T-helper 1 cell treated with Interleukin-12 subunit alpha and Interleukin-12 subunit beta and Interleukin-4 antibody, amounts not matched to agents 30 ng/mL and 1 ng/mL, for 36 hours (primary cell): ENCODE results near the gene RPL31. TPM values are rescaled to one million over a fixed set of nuclear protein-coding genes. Genes with fewer than 3 reads are reported as not detected.

ENCODE experiments used
- intact Hi-C: fragments of 100-400 bp; cut with micrococcal nuclease; formaldehyde crosslinking; loops from one replicate; pipeline ENCODE4 v1.15.1; 2024
- total RNA-seq: library from RNA; stranded (reverse); gene quantifications from 2 replicates; pipeline ENCODE4 v1.2.3, GENCODE V29; 2022

Gene RPL31
- total RNA-seq = 914 and 930 TPM in 2 replicates

DNA sequence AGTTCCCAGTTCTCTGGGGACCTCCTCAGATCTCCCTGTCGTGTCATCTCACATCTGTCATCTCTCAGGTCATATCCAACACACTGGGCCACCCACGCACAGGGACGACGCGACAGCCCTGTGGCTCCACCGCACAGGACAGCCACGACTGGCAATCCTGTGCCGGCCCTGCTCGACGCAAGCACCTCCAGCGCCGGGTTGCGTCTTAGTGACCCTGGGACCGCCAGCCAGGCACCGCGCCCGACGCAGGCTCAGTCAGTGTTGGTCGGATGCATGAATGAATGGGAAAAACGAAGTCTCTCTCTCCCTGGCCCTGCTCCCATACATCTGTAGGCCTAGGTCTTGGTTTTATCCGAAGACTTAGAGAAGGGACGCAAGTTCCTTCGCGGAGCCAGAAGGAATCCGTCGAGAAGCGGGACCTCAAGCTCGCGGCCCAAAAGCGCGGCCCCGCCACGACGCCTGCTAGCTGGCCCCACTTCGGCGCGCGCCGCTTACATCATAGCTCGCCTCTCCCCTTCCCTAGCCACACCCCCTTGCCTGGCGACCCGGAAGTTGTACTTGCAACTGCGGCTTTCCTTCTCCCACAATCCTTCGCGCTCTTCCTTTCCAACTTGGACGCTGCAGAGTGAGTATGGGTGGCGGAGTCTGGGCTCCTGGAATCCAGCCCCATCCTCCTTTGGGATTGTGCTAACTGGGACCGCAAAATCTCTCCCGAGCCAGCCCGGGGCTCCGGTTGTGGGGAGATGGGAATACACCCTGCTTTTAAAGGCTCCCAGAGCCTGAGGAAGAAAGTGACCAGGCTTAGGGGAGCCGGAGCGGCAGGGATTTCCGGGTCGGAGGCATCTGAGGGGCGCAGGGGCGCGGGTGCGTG, at the start of gene RPL31:
Gene RPL31, plus strand, starts transcription at position 599 of the 871 bp plus-strand sequence. CDS start 413 bp downstream, outside the sequence.
- intact Hi-C loops = loop anchor here (1.0 to 10.0 kb wide), 11 partner anchors 10 to 1847 kb away; partner anchors contain the start of genes CNOT11, EIF5B, LIPT1 and PDCL3

DNA sequence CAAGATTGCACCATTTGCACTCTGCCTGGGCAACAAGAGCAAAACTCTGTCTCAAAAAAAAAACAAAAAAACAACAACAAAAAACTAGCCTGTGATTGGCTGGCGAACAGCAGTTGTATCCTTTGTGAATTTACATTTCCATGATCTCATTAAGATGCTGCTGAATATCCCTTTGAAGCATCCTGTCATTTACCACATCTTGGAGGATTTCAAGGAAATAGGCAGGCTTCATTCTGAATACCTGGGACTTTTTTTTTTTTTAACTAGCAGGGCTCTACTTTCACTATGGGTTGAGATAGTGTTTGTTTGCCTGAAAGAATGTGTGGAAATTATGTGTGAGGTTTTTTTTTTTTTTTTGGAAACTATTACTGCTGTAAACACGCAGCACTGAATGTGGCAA, 49.6 kb upstream of the RPL31 start:
- intact Hi-C loops = no loop called here

DNA sequence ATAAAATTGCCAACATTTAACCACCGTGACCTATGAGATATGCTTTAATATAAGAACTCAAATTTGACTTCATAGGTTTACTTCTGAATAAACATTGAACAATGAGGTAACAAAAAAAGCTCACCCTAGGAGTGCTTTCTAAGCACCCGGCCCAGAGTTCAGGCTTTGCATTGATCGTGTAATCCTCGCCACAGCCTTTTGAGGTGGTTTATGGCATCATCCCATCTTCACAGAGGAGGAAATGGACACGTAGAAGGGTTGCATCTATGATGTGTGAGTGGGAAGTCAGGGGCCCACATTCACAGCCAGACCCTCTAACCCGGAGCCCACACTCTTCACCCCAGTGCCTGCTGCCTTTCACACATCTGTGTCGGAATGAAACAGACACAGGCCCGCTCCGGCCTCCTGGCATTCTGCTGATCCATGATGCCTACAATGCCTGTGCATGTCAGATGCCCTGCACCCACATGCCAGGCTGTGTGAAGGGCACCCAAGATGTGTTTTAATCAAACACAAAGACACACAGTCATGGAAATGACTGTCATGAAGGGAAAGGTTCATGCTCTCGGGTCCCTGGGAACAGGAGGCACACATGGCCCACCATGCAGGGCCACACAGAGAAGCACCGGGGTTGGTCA, 48.6 kb upstream of the RPL31 start:
- intact Hi-C loops = no loop called here

DNA sequence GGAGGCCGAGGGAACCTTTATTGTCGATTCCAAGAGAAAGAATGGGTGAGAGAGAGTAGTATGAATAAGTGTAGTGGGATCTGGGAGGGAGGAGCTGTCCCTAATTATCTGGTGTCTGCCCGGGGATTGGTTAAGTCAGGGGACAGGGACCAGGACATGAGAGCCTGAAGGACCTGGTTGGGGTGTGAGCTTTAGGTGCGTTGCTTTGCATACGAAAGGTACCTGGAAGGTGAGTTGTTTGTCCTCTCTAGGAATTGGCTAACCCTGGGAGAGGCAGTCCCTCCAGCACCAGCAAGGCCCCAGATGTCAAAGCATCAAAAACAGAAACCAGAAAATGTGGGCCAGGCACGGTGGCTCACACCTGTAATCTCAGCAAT, 48.1 kb upstream of the RPL31 start:
- intact Hi-C loops = no loop called here

DNA sequence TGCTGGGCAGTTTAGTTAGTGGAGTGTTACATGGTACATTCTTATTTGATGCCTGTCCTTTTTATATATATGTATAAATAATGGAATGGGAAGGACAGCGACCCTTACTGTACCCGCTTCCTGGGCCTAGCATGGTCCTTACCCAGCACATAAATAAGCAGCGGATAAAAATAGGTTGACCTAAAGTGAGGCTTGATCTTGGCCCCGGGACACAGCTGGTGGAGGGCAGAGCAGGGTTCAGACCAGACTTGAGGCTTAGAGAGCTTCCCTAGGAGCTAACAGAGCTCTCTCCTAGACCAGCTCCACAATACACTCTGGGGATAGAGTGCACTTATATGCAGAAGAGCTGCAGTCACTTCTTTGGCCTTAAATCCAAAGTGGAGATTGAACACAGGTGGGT, 46.9 kb upstream of the RPL31 start:
- intact Hi-C loops = no loop called here

DNA sequence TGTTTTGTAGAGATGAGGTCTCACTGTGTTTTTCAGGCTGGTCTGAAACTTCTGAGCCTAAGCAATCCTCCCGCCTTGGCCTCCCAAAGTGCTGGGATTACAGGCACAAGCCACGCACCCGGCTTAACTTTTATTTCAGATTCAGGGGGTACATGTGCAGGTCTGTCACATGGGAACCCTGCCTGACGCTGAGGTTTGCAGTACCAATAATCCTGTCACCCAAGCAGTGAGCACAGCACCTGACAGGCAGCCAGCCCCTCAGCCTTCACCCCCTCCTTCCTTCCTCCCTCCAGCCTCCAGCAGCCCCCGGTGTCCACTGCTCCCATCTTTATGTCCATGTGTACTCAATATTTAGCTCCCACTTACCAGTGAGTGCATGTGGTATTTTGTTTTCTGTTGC, 46.0 kb upstream of the RPL31 start:
- intact Hi-C loops = no loop called here

DNA sequence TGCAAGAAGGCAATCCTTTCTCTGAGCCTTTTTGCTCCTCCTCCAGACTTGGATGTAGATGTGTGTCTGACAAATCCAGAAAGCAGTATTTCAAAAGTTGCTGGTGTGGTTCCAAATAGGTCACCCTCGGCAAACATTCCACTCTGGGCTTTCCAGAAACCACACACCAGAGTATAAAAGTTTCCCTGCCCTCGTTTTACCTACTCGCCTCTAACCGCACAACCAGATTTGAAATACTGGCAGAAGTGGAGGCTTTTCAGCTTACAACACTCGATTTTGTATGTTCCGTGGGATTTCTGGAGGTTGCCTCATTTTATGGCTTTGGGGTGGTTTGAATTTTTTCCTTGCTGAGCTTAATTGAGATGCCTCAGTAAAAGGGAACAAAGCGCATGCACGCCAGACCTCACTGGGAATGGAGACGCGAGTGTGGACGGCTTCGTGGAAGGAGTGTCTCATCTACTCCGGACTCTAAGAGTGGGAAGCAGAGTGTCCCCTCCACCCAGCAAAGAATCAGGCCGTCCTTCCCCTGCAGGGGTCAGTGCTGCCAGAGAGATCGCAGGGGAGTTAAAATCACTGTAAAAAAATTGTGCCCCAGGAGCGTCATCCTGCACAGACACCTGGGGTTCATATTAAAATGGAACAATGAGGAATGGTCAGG, 44.0 kb upstream of the RPL31 start:
- intact Hi-C loops = no loop called here

DNA sequence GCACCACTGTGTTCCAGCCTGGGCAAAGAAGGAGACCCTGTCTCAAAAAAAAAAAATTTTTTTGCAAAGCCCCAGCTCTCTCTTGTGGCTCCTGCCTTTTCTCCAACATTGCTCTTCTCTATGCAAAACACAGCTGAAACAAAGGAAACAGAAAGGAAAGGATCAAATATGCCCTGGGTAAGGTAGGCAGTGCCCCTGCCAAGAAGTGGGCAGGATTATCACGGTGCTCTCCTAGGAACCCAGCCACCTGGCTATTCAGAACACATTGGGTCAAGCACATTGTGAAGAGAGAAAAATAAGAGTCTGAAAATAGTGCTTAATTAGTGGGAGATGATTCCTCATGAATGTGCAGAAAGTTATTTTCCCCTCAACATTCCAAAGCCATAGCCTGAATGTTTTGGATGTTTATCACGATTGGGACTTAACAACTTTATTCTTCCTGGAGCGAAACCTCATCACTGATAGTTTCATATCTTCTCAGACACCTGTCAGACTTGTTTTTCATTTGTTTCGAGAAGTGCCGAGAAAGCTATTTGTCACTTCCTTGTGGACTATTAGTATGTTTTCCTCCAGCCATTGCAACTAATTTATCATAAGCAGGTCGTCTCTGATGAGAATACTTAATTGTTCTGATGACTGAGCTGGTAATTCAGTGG, 42.7 kb upstream of the RPL31 start:
- intact Hi-C loops = no loop called here

DNA sequence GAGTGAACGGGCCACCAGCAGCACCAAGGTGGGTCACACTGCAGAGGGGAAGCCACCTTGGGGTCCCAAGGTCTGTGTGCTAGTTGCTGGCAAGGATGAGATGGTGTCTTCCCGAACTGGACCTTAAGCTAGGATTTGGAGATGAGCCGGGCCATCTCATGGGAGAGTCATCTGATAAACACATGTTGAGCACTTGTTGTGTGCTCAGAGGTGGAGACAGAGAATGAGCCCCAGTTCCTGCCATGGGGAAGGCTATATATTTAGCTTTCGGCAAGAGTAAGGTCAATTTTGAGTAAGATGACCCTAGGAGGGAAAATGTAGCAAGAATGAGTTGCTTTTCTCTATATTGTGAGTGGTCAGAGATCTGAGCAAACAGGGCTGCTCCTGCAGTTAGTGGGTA, 41.4 kb upstream of the RPL31 start:
- intact Hi-C loops = no loop called here

DNA sequence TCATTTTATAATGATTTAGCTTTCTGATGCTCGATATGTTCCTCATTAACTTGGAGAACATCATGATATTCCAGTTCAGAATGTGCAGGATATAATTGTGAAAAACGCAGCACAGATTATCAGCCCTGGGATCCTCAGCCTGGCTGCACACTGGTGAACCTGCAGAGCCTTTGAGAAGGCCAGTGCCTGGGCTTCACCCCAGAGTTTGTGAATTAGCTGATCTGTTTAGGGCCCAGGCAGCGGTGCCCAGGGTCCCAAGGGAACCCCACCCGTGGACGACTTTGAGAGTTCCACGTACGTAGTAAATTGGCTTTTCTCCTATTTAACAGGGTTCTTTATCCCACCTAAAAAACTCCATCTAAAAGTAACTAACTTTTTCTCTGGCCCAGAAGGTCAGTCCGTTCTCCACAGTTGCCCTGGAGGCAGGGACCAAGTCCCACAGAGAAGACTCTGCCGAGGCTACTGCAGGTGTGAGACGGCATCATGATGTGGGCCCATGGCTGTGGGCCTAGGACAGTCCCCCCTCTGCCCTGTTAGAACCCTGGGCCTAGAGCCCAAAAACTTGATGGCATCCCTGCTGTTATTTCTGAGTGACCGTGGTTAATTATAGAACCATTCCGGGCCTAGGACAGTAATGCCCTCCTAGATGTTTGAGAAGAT, 39.6 kb upstream of the RPL31 start:
- intact Hi-C loops = no loop called here

DNA sequence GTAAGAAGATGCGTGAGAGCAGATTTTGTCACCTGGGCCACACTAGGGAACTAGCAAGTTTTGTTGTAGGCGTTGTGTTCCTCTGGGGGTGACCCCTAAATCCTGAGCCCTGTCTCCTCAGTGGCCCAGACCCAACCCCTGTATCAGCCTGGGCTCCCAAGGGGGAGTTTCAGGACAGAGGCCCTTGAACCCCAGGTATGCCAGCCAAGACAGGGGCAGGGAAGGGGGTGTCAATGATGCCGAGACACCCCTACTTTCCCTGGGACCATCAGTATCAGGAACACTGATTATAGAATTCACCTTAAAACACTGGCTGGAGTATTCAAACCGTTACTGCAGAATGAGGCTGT, 39.1 kb upstream of the RPL31 start:
- intact Hi-C loops = no loop called here

DNA sequence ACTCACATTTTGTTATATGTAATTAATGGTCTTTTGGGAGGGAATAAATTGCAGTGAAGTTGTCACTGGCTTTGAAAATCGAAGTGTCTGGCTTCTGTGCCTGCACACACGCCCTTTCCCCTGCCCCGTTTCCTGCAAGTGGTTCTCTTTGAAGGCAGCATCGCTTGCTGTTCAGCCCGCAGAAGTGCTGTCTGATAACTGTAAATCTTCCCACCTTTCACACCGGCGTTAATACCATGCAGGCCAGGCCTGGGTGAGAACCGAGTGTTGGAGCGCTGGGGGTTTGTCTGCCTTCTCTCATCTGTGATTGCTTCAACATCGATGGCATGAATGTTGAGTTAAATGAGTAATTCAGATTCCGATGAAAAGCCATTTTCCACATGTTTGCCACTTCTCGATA, 37.9 kb upstream of the RPL31 start:
- intact Hi-C loops = no loop called here

DNA sequence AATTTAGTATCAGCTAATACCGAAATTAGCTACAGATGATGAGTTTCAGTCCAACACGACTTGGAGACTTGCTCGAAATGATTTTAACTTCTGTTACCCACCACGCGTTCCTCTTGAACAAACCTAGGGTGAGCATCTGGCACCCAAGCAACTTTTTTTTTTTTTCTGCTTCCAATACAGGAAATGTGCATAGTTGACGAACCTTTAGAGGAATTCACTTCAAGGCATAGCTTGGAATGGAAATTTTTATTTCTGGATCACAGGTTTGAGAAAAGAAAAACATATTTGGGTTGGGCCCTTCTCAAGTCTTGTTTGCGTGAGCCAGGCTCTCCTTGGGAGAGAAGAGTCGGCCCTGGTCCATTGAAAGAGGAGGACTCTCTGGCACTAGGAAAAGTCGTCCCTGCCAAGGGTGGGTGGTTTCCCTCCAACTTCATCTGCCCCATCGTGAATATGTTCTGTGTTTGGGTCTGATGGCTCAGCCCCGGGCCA, 37.4 kb upstream of the RPL31 start:
- intact Hi-C loops = no loop called here

DNA sequence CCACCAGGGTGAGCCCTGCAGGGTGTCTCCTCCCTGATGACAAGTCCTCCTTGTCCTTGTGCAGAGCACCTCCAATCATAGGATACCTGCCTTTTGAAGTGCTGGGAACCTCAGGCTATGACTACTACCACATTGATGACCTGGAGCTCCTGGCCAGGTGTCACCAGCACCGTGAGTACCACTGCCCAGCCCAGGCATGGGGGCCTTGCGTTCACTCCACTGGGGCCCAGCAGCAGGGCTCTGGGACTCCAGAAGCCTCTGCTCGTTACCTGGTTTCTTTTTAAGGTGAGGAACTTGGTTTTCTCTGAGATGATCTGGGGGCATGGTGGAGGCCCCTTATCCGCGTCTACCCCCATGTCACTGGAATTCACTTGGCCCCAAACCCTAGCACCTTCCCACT, 36.5 kb upstream of the RPL31 start:
- intact Hi-C loops = no loop called here

DNA sequence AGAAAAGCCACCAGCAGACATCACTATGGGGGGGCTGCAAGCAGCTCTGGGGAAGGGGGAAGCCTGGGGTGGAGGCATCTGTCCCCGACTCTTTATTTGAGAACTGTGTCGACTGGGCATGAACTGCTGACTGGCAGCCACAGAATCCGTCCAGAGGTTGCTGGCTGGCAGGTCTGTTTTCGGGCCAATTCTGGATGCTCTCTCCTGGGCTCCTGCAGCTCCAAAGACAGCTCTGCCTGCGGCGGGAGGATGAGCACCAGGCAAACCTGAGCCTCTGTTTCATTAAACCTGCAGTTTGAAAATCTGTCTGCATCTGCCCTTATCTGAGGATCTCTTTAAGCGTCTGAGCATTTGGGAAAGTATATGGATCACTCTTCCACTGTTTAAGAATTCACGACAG, 34.4 kb upstream of the RPL31 start:
- intact Hi-C loops = no loop called here

DNA sequence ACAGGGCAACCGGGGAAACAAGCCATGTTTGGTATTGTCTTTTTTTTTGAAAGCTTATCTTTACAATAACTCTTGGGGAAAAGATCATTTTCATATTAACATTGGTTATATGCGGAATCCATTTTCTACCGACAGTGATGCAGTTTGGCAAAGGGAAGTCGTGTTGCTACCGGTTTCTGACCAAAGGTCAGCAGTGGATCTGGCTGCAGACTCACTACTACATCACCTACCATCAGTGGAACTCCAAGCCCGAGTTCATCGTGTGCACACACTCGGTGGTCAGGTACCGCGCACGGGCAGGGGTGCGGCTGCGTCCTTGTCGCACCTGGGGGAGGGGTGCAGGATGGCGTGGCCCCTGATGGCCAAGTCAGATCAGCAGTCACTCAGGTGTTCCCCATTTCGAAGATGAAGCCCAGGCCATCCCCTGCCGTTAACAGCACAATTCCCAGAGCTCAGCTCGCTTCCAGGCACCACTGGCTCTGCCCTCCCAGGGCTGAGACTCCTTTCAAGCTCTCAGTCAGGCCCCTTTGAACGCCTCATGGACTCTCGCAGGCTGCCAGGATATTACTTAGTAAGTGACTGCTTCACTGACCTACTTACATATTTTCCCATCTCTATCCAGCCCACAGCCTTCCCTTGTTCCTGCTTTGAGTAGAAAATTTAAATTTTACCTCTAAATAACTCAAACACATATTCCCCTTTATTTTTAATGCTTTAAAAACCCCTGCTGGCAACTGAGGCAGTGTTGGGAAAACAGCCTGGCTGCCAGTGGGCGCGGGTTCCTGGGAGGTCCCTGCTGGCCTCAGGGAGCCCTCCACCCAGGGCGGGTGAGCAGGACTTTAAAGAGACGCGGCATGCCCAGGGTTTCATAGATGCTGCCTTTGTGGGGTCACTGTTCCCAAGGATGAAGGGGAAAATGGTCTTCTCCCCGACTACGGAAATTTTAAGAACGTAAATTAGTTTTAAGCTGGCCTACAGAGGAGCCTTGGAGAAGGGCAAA, 33.6 kb upstream of the RPL31 start:
- intact Hi-C loops = no loop called here

DNA sequence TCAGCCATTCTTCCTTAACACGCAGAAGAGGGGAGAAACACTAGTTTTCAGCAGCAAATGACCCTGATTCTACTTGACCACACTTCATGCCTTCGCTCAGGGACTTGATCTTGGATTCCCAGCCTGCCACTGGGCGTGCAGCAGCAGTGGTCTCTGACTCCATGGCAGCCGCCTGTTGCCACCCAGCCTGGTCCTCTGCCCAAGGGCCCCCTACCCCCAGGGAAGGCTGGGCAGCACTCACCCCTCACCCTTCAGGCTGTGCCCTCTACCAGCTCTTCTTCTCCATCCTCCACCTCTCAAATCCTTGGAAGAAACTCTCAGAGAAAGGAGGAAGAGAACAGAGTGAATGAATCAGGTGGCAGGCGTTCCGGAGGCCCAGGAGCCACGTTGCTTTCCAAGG, 32.1 kb upstream of the RPL31 start:
- intact Hi-C loops = no loop called here

DNA sequence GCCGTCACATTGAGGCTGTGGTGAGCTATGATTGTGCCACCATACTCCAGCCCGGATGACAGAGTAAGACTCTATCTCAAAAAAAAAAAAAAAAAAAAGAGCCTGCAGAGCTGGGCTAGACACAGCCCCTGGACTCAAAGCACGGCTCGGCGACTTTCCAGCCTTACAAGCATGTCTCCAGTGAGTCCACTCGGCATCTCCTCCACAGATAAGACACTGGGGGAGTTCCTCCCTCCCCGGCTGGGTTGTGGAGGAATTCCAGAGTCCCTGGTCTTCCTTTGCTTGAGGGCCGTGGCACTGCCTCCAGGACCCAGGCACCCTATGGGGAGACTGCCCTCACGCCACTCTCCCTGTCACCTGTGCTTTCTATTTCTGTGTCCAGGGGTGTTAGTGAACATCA, 30.9 kb upstream of the RPL31 start:
- intact Hi-C loops = no loop called here

DNA sequence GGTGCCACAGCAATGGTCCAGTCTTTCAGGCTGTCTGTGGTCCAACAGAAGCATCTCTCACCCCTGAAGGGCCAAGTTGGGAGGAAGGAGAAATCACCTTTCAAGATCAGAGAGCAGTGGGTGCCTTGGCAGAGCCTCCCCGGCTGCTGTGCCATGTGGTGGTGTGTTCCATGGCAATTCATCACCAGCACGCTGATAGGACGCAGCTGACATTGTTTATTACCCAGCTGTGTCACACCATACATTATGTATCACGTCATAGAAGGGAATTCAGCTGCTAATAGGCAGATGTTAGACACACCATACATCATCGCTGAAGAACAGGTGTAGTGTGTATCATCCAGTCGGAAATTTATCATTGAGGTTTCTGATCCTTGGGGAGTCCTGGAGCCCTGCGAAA, 29.6 kb upstream of the RPL31 start:
- intact Hi-C loops = no loop called here
